HG02759 (cell line): Measurements from ENCODE around the gene NME5.

ENCODE experiments used
- ATAC-seq: cut with Tn5 transposase; IDR thresholded peaks from one replicate; pipeline ENCODE4 v1.9.1; 2021; ENCODE audit warnings: mild to moderate bottlenecking, moderate library complexity; ENCODE audit not compliant: unreplicated experiment

Gene NME5

DNA sequence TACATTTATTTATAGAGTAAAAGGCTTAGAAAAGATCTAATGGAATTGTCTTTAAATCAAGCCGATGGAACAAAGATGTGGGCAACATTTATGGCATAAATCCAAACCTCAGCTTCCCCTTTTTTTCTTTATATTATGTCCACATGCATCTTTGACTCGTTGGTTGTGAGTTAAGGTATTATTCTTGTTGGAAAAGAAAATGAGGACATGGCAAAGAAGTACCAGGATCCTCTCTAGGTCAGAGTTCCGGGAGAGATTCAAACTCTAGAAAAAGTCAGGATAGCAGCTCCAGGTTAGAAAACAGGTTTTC lies 508 bp upstream of the NME5 start:
- ATAC-seq, result no peak

DNA sequence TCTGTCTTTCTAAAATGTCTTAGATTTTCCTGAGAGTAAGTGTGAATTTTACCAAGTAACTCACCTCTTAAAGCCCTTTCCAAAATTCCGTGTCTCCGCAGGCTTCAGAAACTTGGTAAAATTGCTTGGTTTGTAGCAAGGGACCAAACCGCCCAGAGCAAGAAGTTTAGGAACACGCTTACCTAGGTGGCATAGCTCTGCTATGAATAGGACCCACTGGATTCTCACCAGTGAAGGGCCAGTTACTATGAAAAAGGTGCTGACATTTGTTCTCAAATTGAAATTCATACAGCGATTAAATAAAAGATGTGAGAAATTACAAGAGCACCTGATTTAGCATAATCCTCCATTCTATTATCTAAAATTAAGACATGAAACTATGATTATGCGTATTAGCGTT lies 6.7 kb downstream of the NME5 start:
- ATAC-seq, result no peak

DNA sequence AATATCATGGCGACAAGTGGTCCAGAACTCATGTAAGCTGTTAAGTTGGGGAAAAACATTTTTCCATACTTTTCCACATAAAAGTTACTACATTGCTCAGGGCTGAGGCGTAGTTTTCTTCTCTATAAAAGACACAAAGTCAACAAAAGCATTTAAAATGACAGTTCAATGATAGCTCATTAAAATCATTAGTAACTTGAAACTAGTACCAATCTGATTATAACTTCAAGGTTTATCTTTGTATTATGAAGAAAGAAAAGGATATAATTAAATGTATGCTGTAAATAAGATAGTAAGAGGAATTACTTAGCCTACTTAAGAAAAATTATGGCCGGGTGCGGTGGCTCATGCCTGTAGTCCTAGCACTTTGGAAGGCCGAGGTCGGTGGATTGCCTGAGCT lies 9.9 kb downstream of the NME5 start:
- no peak for ATAC-seq

DNA sequence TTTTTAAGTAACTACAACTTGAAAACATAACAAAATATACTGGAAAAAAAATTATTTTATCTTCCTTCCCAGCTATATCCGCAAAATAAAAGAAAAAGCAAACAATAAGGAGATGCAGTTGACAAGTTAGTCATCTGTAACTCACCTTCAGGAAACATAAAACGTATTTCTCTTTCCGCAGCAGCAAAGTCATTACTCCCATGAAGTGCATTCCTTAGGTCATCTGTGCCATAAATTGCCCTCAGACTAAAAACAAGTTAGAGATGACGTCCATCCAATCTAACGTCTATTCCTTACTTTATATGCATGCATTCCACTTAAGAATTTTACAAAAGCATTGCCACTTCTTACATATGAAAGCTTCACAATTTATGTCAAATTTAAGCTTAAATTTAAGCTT lies 10.9 kb downstream of the NME5 start:
- ATAC-seq, result no peak

DNA sequence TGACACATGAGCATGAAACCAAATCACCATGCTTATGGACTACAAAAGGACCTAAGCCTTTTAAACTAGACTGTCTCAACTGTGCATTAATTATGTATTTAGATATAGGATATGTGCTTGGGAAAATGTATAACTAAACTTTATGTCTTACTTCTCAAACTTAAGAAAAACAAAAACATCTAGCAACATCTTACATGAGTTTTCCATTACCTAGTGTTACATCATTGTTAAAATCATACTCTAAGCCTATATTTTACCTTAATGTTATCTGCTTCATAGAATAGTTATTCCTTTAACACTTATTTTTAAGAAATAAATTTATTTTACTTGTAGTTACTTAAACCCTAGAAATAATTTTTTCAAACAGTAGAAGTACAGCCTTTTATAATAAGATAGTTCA lies 24.0 kb downstream of the NME5 start:
- ATAC-seq, result no peak

DNA sequence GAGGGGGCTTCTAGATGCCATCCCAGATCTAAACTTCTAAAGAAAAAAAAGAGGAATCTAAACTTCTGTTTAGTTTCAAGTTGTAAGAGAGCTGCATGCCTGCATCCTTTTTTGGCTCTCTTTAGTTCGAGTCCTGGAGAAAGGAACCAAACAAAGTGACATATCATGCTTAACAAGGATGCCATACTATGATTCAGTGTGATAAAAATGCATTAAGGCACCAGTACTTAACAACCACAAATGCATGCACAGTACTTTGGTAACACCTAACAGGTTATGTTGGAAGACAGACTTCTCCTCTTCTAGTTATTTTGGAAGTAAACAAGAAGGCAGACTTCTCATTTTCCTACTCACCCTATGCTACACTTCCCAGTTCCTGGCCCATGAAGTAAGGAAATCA lies 27.3 kb downstream of the NME5 start:
- ATAC-seq, result no peak

DNA sequence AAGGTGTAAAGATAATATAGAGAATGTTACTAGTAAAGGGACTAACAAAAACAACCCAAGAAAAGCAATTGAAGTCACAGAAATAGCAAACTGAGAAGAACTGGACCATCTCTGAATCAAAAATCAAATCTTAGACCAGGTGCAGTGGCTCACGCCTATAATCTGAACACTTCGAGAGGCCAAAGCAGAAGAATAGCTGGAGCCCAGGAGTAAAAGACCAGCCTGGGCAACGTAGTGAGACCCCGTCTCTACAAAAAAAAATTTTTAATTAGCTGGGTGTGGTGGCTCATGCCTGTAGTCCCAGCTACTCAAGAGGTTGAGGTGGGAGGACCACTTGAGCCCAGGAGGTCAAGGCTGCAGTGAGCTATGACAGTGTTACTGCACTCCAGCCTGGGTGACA lies 28.0 kb downstream of the NME5 start:
- ATAC-seq, result no peak

DNA sequence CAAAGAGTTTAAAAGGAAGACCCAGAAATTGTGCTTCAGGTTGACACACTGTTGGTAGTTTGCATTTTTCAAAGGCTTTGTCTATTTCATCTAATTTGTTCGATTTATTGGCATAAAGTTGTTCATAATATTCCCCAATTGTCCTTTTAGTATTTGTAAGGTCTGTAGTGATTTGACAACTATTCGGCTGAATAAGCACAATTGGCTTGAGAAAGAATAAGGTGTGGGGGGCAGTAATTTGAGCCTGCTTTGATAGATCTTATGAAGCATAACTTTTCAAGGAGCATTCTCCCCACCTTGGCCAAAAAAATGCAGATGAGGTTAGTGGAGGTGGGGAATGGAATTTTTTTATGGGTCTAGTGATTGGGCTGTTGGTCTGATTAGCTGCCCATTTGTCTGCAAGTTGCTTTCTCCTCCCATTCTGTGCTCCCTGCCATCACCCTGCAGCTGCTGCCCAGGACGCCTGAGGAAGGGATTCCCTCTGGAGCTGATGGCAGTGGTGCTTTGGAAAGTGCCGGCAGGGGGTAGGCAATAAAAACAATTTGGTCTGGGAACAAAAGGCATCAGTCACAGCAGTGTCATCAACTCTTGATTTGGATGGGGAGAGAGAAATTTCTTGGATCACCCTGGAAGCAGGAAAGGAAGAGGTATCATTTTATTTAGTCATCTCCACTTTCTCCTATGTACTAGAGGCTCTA lies 28.8 kb downstream of the NME5 start:
- ATAC-seq, result no peak

DNA sequence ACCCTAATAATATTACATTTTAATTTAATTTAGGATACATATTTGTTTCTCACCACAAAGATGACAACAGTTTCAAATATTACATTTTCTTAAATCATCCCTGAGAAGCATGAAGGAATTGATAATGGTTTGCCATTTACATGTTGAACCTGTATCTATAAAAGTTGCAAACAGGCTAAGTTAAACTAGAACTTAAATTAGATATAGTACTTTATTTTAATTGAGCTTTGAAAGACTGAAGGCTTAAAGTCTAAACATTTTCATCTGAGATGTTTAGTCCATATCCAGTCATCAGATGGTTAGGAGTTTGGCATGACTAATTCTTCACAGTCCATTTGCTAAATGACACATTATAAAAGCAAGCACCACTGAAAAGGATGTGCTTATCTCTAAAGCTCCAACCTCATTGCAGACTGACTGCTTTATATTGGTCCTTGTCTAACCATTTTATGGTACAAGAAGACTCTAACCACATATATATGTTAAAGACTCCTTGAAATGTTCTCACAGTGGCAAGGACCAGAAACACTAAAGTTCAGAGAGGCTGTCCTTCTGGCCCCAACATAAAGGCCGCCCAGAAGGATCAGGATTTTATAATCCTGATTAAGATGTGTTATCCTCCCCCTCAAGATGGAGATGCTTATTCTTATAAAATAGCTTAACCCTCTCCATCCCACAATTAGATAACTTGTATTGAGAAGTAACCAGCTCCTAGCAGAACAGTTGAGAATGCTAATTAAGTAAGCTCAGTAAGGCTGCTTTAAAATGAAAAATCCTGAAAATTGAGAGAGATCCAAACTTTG lies 29.6 kb downstream of the NME5 start:
- no peak for ATAC-seq

DNA sequence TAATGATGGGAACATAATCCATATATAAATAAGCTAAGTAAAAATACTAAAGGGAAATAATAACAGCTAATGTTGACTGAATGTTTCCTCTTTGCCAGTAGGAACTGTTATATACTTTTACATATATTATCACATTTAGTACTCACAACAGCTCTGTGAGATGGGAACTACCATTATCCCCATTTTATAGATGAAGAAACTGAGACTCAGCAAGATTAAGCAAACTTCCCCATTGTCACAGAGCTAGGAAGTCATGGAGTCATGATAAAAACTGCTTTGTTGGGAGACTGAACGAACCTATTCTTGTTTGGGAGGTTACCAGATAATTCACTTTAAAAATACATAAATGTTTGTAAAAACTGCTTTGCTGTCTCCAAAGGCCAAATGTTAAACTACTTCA lies 32.0 kb downstream of the NME5 start:
- no peak for ATAC-seq

DNA sequence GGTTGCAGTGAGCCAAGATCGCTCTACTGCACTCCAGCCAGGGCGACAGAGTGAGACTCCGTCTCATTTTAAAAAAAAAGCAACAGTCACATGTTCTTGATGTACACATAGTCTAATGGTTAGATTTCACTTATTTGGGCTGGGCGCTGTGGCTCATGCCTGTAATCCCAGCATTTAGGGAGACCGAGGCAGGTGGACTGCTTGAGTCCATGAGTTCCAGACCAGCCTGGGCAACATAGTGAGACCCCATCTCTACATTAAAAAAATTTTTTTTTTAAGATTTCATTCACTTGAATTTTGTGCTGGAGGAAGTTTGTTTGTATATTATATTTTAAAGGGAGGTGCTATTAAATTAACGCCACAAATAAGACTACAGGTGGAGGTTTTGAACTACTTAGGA lies 33.5 kb downstream of the NME5 start:
- no peak for ATAC-seq

DNA sequence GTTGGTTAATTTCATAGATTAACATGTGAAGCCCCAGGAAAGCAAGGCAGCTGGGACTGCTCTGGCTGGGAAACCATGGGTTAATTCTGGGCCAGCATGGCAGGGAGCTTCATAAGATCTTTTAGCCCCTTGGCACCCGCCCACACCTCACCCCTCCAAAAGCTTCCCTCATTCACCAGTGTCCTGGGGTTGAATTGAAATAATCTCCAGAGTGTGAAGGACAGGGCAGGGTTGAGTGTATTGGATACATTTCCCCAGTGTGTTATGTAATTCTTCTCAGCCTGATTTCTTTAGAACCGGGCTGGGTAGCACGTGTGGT lies 36.0 kb downstream of the NME5 start:
- no peak for ATAC-seq

DNA sequence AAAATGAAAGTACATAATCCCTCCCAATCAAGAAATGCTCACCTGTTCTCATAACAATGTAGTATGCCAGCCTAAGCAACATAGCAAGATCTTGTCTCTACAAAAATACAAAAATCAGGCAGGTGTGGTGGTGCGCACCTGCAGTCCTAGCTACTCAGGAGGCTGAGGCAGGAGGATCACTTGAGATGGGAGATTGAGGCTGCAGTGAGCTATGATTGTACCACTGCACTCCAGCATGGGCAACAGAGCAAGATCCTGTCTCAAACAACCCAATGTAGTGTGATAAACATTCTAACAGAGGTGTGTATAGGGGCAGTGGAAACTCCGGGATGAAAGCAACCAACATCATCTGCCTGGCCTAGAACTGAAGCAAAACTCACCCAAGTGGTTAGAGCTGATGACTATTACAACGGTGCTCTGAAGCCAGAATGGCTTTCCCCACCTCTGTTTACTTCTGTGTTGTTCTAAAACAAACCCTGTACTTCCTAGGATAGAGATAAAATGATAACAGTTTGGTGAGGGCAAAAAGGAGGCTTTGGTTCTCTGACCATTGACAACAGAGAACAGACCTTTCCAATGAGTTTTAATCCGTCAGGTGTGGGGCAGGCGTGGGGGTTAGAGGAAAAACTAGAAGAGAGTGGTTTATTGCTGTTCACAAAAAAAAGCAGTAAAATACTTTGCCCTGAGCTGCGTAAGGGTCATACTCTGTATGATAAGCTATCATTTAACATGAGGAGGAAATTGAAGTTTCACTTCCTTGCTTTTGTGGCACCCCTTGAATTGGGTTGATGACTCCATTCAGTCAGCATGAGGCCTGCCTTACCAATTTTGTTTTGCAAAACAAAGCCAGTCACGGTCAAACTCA lies 36.5 kb downstream of the NME5 start:
- no peak for ATAC-seq

DNA sequence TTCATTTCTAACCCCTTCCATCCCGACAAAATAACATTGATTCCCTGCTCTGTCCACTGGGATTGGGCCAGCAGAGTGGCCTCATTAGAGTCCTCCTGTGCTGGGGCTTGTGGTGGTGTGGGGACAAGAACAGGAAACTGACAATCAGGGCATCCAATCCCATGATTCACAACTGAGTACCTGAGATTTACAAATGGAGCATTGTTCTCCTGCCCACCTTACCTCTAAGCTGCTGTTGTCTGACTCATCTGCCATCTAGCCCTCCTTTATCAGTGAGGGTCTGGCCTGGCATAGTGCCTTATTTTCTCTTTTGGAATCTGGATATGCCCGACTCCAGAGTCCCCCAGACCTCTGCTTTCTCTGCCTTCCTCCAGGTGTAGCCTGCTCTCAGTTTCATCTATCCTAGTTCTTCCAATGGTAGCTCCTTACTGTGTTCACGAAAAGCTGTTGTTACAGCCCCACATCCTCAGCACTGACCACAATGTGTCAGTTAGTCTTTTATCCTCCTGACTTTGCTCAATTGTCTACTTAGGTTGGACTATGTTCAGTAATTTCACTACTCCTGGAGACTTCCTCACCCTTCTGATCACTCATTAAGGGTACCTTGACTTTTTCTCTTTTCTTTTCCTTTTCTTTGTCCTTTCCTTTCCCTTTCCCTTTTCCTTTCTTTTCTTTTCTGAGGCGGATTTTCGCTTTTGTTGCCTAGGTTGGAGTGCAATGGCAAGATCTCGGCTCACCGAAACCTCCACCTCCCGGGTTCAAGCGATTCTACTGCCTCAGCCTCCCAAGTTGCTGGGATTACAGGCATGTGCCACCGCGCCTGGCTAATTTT lies 42.0 kb downstream of the NME5 start:
- ATAC-seq, result no peak

DNA sequence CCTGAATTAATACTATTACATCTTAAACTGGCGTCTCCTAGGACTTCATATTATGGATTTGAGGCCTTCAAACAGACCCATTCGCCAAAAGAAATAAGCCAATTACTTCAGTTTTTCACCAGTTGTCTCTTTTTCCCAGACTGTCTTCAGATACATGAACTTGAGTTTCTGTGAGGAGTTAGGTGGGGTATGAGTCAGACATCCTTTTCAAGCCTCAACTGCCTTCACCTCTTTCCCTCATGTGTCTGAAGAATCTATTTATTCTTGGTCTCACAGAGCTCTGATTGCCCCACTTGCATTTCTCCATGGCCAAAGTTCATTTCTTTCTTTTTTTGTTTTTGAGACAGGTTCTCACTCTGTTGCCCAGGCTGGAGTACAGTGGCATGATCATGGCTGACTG lies 42.9 kb downstream of the NME5 start:
- no peak for ATAC-seq

DNA sequence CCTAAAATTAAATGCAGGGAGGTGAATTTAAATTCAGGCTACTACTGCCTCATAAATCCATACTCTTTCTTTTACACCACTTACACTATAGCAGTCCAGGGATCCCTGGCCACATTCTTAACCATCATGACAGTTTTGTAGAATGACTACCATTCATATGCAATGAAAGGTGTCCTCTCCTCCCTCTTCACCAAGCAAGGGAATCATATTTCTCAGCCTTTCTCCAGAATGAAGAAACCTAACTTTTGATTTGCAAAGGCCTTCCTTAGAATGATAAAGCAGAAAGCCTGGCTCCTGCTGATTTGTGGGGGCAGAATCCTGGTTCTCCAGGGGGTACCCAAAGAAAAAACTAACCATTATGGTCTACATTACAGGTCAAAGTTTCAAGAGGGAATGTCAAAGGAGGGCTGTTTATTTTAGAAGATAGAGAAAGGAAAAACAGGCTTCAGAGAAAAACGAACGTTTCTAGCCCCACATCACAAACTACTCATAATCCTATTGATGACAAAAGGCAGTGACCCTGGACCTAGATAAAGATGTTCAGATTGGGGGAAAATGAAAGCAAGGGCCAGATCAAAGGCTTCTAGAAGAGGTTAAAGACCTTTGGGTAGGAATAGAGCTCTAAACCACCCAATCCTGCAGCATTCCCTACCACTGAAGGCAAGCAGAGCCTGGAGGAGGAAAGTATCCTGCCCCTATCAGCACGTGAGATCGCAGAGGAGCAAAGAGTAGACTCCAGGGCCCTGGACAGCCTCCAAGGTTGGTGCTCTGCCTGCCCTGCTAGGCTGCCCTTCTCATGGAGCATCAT lies 43.9 kb downstream of the NME5 start:
- ATAC-seq, result no peak

DNA sequence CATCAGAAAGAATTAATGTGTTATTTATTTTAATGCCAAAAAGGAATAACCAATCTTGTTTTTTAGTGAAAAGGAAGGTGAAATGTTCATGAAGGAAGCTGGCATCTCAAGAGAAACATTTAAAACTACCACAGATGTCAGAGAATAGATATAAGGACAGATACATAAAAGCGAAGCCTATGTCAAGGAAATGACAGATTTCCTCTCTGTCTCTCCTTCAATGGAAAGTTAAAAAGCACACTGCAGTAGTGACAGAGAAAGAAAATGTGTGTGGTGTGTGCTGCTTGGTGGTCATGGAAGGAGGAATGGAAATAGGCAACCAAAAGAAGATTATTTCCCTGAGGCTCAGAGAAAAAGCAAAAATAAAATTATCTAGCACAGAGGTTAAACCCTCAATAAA lies 46.2 kb downstream of the NME5 start:
- ATAC-seq, result no peak

DNA sequence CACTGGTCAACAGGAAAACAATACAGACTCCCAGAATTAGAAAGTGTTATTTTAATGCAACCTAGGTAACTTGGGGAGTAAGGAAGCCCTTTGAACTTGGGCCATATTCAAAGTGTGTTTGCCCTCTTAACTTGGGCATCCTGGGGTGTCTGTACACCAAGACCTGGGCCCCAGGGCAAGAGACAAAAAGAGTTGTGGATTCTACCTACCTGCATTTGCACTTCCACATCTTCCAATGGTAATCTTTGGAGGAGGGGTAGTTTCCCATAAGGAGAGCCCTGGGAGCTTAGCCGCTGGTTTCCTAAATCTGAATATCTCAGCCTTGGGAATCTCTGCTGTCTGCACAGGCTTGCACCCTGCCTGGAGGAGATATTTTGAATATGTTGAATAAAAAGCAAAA lies 46.9 kb downstream of the NME5 start:
- ATAC-seq, result no peak

DNA sequence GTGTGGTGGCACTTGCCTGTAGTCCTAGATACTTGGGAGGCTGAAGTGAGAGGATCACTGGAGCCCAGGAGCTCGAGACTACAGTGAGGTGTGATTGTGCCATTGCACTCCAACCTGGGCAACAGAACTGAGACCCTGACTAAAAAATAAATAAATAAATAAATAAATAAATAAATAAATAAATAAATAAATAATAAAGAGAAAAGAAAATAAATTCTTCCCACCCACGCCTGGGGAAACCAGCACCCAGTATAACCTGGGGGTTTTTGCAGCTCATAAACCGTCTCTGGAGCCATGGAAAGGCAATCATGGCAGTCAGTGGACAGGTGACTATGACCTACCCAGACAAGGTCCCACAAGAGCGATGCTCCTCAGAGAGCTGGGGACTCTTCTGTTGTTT lies 47.5 kb downstream of the NME5 start:
- no peak for ATAC-seq

DNA sequence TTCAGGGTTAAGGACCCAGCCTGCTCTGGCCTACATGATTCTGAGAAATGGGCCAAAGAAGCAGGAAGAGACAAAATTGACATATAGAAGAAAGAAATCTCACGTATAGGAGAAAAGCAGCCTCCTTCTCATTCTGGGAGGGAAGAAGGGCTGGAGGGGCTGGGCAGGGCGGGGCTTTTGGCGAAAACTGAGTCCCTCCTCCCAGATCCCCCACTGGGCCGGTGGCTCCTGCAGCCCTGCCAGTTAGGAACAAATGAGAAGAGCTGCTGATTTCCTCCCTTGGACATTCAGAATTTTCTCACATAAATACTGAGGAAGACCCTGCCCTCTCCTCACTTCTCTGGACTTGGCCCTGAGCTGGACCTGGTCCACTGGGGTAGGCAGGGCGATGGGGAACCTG lies 55.5 kb downstream of the NME5 start, which contains the start of gene WNT8A:
WNT8A (plus strand) TSS at position 332 of the 400 bp plus-strand sequence. CDS start 95 bp downstream, outside the sequence.
- ATAC-seq, result no peak
